Activated CD8-positive, alpha-beta memory T cell treated with anti-CD3 and anti-CD28 coated beads for 48 hours (primary cell): ENCODE data around the gene SMARCA4.
A peak's percentile ranks its signal among the peaks of the same experiment; 100 is the strongest.

Experiments used
- DNase-seq, 3 experiments: peaks; one replicate each; pipeline ENCODE4 v3.0.0-alpha.2; 2020; ENCODE audit warnings: low read depth in 2 of 3, low spot score in 2 of 3

The SMARCA4 gene

DNA sequence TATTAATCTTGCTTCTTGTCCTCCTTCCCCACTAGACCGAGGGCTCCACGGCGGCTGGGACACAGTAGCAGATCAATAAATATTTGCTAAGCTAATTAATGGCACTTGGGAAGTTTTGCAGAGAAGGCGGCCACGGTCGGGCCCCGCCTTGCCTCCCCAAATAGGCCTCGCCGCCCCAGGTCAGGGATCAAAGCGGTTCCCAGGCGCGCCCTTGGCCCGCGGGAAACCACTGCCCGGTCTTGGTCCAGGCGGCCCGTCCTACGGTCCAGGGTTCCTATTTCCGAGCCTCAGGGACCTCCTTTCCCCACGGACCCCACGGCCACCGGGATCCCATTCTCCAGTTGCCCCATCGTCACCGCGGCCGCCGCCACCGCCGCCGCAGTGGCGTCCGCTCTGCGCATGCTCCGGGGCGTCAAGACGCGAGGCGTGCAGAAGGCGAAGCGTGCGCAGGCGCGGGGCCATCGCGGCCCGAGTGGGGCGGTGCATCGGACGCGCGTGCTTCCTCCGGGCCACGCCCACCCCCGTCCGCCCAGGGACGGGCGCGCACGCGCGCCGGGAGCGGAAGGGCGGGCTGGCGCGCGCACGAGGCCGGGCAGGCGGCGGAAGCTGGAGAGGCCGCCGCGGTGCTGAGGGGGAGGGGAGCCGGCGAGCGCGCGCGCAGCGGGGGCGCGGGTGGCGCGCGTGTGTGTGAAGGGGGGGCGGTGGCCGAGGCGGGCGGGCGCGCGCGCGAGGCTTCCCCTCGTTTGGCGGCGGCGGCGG, at the start of gene SMARCA4:
Gene SMARCA4, plus strand, starts transcription at position 717 of the 759 bp plus-strand sequence. CDS start 23,122 bp downstream, outside the sequence.
- DNase-seq: peak; percentile 89 to 99 (median 91)

DNA sequence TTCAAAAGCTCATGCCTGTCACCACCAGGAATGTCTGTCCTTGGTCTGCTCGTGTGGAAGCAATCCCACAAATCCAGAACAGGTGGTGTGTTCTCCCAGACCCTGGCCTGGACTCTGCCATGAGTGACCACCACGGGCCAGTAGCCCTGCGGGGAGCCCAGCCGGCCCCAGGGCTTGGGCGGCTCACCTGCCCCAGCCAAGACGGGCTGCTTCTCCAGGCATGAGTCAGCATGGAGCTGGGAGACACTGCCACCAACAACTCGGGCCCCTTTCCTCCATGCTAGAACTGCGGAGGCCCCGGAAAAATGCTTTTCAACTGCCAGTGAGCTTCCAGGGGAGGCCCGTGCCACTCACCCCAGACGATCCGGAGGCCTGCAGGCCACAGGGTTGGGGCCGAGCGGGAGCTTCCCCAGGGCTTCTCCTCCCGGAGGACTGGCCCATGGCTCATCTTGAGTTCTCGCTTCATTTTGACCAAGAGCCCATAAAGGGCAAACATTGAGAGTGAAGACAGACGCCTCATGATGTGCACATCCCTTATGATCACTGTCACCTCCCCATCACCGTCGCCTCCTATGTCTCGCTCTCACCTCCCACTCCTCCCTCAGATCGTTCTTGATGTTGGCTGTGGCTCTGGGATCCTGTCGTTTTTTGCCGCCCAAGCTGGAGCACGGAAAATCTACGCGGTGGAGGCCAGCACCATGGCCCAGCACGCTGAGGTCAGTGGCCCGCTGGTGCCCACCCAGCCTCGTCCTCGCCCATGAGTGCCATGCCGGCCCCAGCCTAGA, 49.1 kb upstream of the SMARCA4 start:
- DNase-seq: no peak

DNA sequence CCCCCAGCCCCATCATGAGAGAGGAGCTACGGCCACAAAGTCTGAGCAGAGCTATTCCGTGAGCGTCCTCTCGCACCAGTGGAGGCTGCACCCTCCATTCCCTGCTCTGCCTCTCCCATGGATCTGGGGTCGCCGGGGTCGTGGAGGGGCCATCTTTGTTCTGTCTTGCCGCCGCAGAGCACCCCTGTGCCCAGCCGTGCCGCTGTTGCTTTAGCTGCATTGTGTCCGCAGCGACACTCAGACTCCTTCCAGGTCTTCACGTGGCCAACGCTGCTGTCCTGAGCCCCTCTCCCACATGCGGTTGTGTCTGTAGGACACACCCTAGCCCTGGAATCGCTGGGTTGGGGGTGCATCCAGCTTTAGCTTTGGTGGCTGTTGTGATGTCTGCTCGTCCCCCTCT, 48.2 kb upstream of the SMARCA4 start:
- no peak for DNase-seq

DNA sequence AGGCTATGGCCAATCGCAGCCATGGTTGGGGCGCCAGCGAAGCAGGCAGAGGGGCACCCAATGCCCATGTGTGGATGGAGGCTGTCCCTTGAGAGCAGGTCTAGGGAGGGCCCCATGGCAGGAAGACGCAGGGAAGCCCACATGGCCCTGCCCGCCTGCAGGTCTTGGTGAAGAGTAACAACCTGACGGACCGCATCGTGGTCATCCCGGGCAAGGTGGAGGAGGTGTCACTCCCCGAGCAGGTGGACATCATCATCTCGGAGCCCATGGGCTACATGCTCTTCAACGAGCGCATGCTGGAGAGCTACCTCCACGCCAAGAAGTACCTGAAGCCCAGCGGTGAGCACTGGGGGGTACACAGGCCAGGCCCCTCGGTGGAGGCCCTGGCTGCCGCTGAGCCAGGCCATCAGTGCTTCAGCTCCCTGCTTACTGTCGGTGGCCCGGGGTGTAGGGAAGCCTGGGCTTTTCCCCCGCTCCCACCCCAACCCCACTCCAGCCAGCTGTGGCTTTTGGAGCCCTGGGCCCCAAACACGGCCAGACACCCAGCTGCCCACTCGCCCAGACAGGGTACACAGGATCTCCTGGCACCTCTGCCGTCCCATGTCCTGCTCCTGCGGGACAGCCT, 47.0 kb upstream of the SMARCA4 start:
- DNase-seq: no peak

DNA sequence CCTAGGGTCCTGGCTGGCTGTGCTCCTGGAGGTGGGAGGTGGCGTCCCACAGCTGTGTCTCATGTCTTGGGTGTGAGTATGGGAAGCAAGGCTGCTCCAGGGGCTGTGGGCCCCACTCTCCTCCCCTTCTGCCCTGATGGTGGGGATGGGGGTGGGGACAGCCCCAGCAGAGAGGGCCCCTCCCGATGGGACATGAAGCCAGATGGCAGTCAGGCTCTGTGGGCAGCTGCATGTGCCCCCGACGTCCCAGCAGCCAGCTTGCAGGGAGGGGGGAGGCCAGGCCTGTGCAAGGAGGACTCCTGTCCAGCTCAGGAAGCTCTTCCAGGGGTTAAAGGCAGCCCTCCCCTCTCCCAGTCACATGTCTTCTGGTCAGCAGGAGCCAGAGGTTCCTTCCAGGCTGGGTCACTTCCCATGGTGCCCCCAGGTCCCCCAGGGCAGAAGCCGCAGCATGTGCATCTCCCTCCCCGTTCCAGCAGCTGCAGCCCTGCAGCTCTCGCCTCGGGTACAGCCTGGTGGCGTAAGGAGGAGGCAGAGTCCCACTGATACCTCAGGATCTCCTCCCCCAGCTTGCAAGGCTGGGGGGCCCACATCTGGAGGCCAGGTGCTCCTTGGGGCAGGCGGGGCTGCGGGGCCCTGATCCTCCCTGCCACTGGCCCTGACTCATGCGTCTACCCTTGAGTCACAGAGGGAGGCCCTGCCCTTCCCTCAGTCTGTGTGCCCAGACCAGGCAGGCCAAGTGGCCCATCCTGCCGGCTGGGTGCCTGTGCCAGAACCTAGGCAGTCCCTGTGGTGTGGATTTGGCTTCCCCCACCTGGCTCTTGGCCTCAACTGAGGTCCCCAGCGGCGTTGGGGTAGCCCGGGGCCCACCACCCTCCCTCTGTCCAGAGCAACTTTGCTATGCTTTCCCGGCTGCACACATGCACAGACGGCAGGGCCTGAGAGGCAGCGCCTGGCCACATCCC, 45.4 kb upstream of the SMARCA4 start:
- DNase-seq: no peak

DNA sequence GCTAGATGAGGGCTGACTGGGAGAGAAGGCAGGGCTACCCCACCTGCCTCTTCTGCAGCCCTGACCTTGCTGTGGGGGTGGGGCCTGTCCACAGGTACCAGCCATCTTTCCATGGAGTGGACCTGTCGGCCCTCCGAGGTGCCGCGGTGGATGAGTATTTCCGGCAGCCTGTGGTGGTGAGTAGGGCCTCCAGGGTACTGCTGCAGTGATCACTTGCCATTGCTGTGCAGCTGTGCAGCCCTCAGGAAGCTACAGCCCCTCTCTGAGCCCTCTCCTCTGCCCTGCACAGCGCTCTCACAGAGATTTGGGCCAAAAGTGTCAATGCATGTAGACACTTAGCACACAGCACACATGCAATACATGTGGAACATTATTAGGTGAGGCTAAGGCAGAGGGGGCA, 44.2 kb upstream of the SMARCA4 start:
- DNase-seq: no peak

DNA sequence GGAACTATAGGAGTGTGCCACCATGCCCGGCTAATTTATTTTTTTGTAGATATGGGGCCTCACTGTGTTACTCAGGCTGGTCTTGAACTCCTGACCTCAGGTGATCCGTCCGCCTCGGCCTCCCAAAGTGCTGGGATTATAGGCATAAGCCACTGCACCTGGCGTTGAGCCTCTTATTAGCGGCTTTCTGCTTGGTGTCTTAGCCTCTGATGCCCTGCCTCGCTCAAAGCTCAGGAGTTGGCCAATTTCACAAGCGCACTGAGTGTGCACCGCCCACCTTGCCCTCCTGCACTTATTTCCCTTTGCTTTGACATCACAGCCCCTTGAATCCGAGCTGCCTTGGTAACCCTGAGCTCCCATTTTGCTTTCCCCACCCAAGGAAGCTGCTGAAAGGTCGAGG, 42.5 kb upstream of the SMARCA4 start:
- no peak for DNase-seq

DNA sequence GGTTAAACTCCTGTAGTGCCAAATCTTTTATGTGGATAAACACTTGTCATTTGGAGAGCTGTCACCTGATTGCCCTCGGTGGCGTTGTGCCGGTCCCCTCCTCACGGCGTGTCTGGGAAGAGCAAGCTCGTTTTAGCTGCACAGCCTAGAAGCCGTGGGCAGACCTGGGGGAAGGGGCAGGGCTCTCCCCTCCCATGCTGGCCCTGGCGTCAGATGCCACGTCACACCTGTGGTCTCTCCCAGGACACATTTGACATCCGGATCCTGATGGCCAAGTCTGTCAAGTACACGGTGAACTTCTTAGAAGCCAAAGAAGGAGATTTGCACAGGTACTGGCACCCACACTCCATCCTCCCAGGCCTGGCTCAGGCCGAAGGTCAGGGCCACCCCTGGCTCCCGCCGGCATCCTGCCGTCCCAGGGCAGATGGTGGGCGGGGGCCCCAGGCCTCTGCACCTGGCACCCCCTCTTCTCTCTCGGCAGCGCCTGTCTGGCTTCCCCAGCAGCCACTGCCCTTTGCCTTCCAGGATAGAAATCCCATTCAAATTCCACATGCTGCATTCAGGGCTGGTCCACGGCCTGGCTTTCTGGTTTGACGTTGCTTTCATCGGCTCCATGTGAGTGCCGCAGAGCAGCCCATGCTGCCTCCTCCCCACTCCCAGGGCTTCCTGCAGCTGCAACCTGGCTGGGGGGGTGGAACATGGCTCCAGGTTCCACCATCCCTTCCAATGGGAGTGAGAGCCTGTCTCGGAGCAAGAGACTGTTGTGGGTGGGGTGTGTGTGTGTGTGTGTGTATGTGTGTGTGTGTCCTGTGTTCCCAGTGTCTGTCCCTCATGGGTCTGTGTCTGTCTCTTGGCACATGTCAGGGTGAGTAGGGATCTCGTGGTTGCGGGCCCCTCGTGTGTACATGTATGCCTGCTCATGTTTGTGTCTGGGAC, 41.2 kb upstream of the SMARCA4 start:
- no peak for DNase-seq

DNA sequence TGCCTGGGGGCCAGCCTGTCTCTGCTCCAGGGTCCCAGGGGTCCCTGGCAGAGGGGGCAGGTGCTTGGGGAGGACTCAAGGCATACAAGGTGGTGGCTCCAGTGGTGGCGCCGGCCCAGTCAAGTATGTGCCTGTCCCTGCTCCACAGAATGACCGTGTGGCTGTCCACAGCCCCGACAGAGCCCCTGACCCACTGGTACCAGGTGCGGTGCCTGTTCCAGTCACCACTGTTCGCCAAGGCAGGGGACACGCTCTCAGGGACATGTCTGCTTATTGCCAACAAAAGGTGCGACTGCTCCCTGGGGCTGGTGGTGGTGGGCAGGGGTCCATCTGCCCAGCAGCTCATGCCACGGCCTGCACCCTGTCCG, 40.6 kb upstream of the SMARCA4 start:
- no peak for DNase-seq

DNA sequence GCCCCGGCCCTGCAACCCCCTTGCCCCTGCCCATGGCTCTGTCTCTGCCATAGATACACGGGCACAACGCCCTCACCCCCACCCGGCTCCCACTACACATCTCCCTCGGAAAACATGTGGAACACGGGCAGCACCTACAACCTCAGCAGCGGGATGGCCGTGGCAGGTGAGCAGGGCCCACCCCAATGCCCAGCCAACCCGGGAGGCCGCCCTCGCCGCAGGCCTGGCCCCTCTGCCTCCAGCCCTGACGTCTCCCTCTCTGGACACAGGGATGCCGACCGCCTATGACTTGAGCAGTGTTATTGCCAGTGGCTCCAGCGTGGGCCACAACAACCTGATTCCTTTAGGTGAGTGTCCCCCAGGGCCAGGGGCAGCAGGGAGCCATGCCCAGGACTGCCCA, 40.0 kb upstream of the SMARCA4 start:
- DNase-seq: no peak

DNA sequence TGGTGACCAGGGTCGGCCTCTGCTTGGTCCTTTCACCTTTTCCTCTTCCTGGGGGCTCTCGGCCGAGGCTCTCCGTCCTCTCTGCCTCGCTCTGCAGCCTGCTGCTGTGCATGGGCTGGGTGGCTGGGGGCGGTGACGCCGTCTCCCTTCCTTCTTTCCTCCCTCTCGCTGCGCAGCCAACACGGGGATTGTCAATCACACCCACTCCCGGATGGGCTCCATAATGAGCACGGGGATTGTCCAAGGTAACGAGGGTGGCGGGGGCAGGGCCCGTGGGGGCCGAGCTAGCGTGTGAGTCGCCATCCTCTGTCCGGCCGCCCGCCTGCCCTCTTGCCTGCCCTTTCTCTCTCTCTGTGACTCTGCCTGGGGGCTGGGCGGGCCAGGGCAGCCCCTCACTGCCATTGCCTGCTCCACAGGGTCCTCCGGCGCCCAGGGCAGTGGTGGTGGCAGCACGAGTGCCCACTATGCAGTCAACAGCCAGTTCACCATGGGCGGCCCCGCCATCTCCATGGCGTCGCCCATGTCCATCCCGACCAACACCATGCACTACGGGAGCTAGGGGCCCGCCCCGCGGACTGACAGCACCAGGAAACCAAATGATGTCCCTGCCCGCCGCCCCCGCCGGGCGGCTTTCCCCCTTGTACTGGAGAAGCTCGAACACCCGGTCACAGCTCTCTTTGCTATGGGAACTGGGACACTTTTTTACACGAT, 39.5 kb upstream of the SMARCA4 start:
- no peak for DNase-seq

DNA sequence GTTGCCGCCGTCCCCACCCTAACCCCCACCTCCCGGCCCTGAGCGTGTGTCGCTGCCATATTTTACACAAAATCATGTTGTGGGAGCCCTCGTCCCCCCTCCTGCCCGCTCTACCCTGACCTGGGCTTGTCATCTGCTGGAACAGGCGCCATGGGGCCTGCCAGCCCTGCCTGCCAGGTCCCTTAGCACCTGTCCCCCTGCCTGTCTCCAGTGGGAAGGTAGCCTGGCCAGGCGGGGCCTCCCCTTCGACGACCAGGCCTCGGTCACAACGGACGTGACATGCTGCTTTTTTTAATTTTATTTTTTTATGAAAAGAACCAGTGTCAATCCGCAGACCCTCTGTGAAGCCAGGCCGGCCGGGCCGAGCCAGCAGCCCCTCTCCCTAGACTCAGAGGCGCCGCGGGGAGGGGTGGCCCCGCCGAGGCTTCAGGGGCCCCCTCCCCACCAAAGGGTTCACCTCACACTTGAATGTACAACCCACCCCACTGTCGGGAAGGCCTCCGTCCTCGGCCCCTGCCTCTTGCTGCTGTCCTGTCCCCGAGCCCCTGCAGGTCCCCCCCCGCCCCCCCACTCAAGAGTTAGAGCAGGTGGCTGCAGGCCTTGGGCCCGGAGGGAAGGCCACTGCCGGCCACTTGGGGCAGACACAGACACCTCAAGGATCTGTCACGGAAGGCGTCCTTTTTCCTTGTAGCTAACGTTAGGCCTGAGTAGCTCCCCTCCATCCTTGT, 38.8 kb upstream of the SMARCA4 start:
- no peak for DNase-seq

DNA sequence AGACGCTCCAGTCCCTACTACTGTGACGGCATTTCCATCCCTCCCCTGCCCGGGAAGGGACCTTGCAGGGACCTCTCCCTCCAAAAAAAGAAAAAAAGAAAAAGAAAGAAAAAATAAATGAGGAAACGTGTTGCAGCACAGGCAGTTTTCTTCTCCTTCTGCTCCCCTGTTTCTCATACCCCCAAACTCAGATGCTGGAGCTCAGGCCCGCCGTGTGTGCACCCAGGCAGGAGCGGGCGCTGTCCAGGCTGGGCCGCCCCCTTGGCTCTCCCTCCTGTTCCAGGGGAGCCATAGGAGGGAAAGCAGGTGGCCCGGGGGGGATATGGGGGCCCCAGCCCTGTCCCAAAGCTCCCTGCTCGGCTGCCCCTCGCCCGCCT, 38.2 kb upstream of the SMARCA4 start:
- no peak for DNase-seq

DNA sequence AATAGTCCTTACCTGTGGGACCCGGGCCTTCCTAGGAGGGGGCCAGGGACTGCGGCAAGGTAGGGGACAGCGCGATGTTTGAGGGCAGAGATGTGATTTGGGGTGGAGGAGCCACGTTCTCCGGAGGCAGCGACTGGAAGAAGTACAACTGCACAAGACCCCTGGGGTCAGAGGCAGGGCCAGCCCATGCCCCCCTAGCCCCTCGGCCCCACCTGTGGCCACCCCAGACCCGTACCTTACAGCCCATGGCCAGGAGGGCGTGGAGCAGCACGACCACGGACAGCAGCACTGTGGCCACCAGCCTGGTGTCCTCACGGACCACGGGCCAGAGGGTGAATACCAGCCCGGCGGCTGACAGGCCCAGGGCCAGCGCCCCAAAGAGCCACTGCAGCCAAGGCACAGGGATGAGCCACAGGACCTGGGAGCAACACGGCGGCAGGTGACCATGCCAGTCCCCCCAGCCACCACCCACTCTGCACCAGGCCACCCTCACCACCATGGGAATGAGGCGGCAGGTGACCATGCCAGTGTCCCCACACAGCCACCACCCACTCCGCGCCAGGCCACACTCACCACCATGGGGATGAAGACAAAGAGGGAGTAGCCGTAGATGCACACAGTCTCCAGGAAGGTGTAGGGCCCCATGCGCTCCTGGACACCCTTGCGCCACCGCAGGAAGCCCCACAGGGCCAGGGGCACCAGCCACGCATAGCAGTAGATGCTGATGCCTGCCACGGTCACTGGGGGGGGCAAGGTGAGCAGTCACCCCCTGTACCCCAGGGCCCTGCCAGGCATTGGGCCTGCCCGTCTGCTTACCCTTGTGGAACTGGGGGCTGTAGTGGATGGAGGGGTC, 37.3 kb upstream of the SMARCA4 start:
- no peak for DNase-seq

DNA sequence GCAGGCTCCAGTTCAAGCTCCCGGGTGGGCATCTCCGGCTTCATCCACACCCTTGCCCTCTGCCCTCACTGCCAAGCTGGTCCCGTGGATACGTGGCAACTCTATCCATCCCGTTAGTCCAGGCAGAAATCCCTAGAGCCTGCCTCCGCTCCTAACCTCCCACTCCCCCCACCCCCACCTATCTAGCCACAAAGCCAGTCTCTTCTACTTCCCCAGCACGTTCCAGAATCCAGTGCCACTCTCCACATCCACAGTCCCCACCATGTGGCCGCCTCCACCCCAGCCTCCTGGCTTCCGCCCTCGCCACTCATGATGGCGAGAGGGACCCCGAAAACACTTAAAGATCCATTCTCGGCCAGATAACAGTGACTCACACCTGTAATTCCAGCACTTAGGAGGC, 36.2 kb upstream of the SMARCA4 start:
- DNase-seq: no peak

DNA sequence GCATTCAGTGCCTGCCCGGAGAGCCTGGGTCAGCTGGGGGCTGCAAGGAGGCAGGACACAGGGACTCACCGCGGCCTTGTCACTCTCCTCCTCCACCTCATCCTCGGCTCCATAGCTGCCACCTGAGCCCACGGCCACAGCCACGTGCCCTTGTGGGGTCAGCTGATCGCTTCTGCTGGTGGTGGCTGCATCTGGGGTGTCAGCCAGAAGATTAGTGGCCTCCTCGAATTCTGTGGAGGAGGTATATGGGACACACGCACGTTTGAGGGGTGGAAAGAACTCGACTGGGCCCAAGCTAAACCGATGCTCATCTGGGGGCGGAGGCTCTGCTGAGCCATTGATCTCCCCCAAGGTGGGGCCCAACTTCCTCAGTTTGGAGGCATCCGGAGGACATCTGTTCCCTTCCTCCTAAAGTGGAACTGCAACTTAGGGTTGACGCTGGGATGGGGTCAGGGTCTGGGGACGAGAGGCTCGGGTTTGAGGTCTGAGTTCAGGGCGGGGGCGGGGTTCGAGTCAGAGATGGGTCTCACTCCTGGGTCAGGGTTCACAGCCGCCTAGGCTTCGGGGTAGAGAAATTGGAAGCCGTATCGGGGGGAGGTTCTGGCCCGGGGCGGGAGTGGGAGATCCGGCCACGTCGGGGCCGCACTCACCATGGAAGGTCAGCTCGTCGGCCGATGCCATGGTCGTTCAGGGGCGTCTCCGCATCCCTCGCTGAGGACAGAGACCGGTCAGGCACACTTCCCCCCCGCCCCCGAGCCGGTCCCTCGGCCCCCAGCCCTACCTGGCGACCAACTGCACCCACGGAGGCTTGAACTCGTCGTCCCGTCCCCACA, 32.9 kb upstream of the SMARCA4 start:
- DNase-seq: no peak
